Measurements from ENCODE around the gene VPS51. TPM values are rescaled to one million over a fixed set of nuclear protein-coding genes. Genes with fewer than 3 reads are reported as not detected.

VPS51 gene
- total RNA-seq, 4 donors from 2014 or later = 204 to 298 (median 224) TPM

GRCh38 chr11:65131895-65132237 is 35.9 kb downstream of the VPS51 start:
- intact Hi-C loops (cut with DNase I) = no loop called here
- DNase-seq = no peak
- Histone ChIP-seq H3K27me3 (no peaks in the 10 kb centered on the region), H3K27ac (peak overlapping the region in 1 of 4 donors; percentile 99), H3K9me3 (no peaks in the 10 kb centered on the region), H3K4me1 (peaks cover 22 to 48% (median 23%) of the 10 kb centered on the region in 3 donors), H3K36me3 (peaks cover 50 to 63% (median 51%) of the 10 kb centered on the region in 3 donors), H3K4me3 (no peak overlapping the region)
- WGBS, 2 donors = 71 to 91% methylated on average over 5 of the region's 6 CpGs
- TF ChIP-seq POLR2A (IDR thresholded peaks at IDR 0.05) (no peak), CTCF (IDR thresholded peaks at IDR 0.05) (no peak)

- H3K4me1 ChIP-seq = peaks cover 22 to 50% (median 23%) of the 10 kb centered on the region in 3 donors
- H3K27ac ChIP-seq = peak overlapping the region; percentile 97 to 99 (median 98)
- WGBS, 2 donors = 56 to 70% methylated on average over 4 to 5 of the region's 10 CpGs
- H3K27me3 ChIP-seq = no peaks in the 10 kb centered on the region
- TF ChIP-seq CTCF (IDR thresholded peaks at IDR 0.05) (no peak), POLR2A (IDR thresholded peaks at IDR 0.05) (no peak)
- H3K36me3 ChIP-seq = peaks cover 48 to 57% (median 49%) of the 10 kb centered on the region in 3 donors
- peak overlapping the region in 2 of 4 donors; percentile 72 to 84 for H3K4me3 ChIP-seq
- intact Hi-C loops (cut with DNase I) = no loop called here
- DNase-seq = no peak
- H3K9me3 ChIP-seq = no peaks in the 10 kb centered on the region
These were observed 36.4 kb downstream of the VPS51 start for GRCh38 chr11:65132238-65132987.

GRCh38 chr11:65132988-65133700 is 37.1 kb downstream of the VPS51 start:
- peaks cover 41 to 50% (median 42%) of the 10 kb centered on the region in 3 donors for H3K36me3 ChIP-seq
- no peaks in the 10 kb centered on the region for H3K9me3 ChIP-seq
- peaks cover 22 to 54% (median 23%) of the 10 kb centered on the region in 3 donors for H3K4me1 ChIP-seq
- peak overlapping the region; percentile 97 to 99 (median 98) for H3K27ac ChIP-seq
- H3K27me3 ChIP-seq = no peaks in the 10 kb centered on the region
- peak in 1 of 4 donors; percentile 40 for TF ChIP-seq POLR2A (IDR thresholded peaks at IDR 0.05)
- TF ChIP-seq CTCF (IDR thresholded peaks at IDR 0.05) = no peak
- DNase-seq = no peak
- peak overlapping the region; percentile 67 to 84 (median 76) for H3K4me3 ChIP-seq
- intact Hi-C loops (cut with DNase I) = no loop called here
- WGBS, 2 donors = 39 to 44% methylated on average over 5 to 16 of the region's 18 CpGs

GRCh38 chr11:65133724-65134123 is 37.7 kb downstream of the VPS51 start:
- Histone ChIP-seq H3K36me3 (peaks cover 35 to 44% (median 36%) of the 10 kb centered on the region in 3 donors), H3K27me3 (no peaks in the 10 kb centered on the region), H3K9me3 (no peaks in the 10 kb centered on the region), H3K27ac (peak overlapping the region; percentile 97 to 99 (median 98)), H3K4me3 (peak overlapping the region; percentile 67 to 84 (median 76)), H3K4me1 (peaks cover 22 to 60% (median 23%) of the 10 kb centered on the region in 3 donors)
- WGBS, 2 donors = 0 to 2% methylated on average over 9 to 12 of the region's 20 CpGs
- intact Hi-C loops (cut with DNase I) = no loop called here
- no peak for DNase-seq
- no peak for TF ChIP-seq POLR2A (IDR thresholded peaks at IDR 0.05)
- no peak for TF ChIP-seq CTCF (IDR thresholded peaks at IDR 0.05)

All from esophagus squamous epithelium (tissue), 5 donors.